Panc1 (cell line): ENCODE measurements around the gene EYA2. TPM values are rescaled to one million over a fixed set of nuclear protein-coding genes. Genes with fewer than 3 reads are reported as not detected.

Experiments
- ATAC-seq: fragments of 200-7000 bp; cut with Tn5 transposase; 2 replicates; pipeline ENCODE4 v1.9.1; 2020; ENCODE audit warnings: mild to moderate bottlenecking, moderate library complexity
- BruUV-seq: library from RNA; stranded (reverse); fragments of 400-500 nt; replicated peaks from 2 replicates; lab custom pipeline; 2021; lab: Mats Ljungman, UMichigan
- CTCF ChIA-PET: fragments of 300-600 bp; sonication (Branson Sonifier 250); formaldehyde crosslinking; loops from one replicate; lab custom pipeline; 2022; ENCODE audit warnings: antibody characterized with exemption; lab: Charles Lee
- POLR2A ChIA-PET: fragments of 300-600 bp; sonication (Branson Sonifier 250); formaldehyde crosslinking; loops from one replicate; lab custom pipeline; 2022; ENCODE audit warnings: antibody characterized with exemption; lab: Charles Lee
- DNase-seq: peaks from one replicate; pipeline ENCODE4 v3.0.0-alpha.2; 2010; ENCODE audit warnings: low read depth, low spot score
- H3K27ac ChIP-seq: 2 replicates; pipeline ENCODE4 v1.5.1; 2011; ENCODE audit warnings: mild to moderate bottlenecking, low read length, inconsistent platforms
- H3K27me3 ChIP-seq: fragments of 200-500 bp; sonication (Bioruptor generic); 2 replicates; pipeline ENCODE4 v1.6.0; 2014; ENCODE audit warnings: low read length, inconsistent platforms; ENCODE audit not compliant: control insufficient read depth, insufficient read depth
- H3K36me3 ChIP-seq: fragments of 200-500 bp; sonication (Bioruptor generic); 2 replicates; pipeline ENCODE4 v1.5.1; 2014; ENCODE audit warnings: inconsistent platforms, mild to moderate bottlenecking, low read length, moderate library complexity; ENCODE audit not compliant: control insufficient read depth, insufficient read depth
- H3K4me1 ChIP-seq: 2 replicates; pipeline ENCODE4 v1.5.1; 2011; ENCODE audit warnings: inconsistent platforms, mild to moderate bottlenecking, low read length, moderate library complexity; ENCODE audit not compliant: control insufficient read depth, insufficient read depth
- H3K4me3 ChIP-seq, 2 experiments: 2 replicates each; pipeline ENCODE4 v1.5.1; 2011 to 2012; ENCODE audit warnings: low read depth in 2 of 2, low read length in 2 of 2, mild to moderate bottlenecking in 2 of 2, inconsistent platforms in 1 of 2, moderate library complexity in 1 of 2
- H3K9me3 ChIP-seq: fragments of 200-500 bp; sonication (Bioruptor generic); 2 replicates; pipeline ENCODE4 v1.5.1; 2014; ENCODE audit warnings: low read depth, mild to moderate bottlenecking, inconsistent platforms, low read length, moderate library complexity; ENCODE audit not compliant: control insufficient read depth, insufficient read depth
- POLR2AphosphoS5 ChIP-seq: IDR thresholded peaks from 2 replicates; pipeline ENCODE4 v1.6.1; 2012; ENCODE audit warnings: mild to moderate bottlenecking, low read depth, low read length, moderate library complexity
- SIN3A ChIP-seq: IDR thresholded peaks from 2 replicates; pipeline ENCODE4 v1.6.1; 2012; ENCODE audit warnings: low read depth, mild to moderate bottlenecking, low read length, moderate library complexity, borderline replicate concordance; ENCODE audit not compliant: insufficient read depth
- TCF7L2 ChIP-seq: IDR thresholded peaks from 2 replicates; pipeline ENCODE4 v1.6.1; 2011; ENCODE audit warnings: mild to moderate bottlenecking, low read depth, low read length, inconsistent platforms
- in situ Hi-C: cut with HindIII; loops from 2 replicates; pipeline ENCODE4 v1.10.0; 2016; ENCODE audit warnings: low sequenced_read_pairs, low pct_unique_long_range_greater_than_20kb
- intact Hi-C: fragments of 100-400 bp; cut with micrococcal nuclease; formaldehyde crosslinking; loops from one replicate; pipeline ENCODE4 v1.10.0; 2022; ENCODE audit not compliant: unreplicated experiment
- total RNA-seq: library from RNA; stranded (reverse); gene quantifications from one replicate; pipeline ENCODE4 v1.2.1, GENCODE V29; 2021; ENCODE audit not compliant: unreplicated experiment
- TF ChIP-seq, protein P1 (sequence below), 2 experiments: IDR thresholded peaks; 2 replicates each; pipeline ENCODE4 v1.6.1; 2011 to 2012; ENCODE audit warnings: low read depth in 2 of 2, control low read depth in 1 of 2, low read length in 1 of 2, mild to moderate bottlenecking in 1 of 2, moderate library complexity in 1 of 2; ENCODE audit not compliant: insufficient read depth in 1 of 2
- TF ChIP-seq, protein P2 (sequence below): fragments of 450-650 bp; IDR thresholded peaks from 2 replicates; pipeline ENCODE4 v1.5.1; 2017; ENCODE audit warnings: mild to moderate bottlenecking

Gene EYA2
- total RNA-seq, 1 experiment from 2014 or later: 1.9 TPM

DNA sequence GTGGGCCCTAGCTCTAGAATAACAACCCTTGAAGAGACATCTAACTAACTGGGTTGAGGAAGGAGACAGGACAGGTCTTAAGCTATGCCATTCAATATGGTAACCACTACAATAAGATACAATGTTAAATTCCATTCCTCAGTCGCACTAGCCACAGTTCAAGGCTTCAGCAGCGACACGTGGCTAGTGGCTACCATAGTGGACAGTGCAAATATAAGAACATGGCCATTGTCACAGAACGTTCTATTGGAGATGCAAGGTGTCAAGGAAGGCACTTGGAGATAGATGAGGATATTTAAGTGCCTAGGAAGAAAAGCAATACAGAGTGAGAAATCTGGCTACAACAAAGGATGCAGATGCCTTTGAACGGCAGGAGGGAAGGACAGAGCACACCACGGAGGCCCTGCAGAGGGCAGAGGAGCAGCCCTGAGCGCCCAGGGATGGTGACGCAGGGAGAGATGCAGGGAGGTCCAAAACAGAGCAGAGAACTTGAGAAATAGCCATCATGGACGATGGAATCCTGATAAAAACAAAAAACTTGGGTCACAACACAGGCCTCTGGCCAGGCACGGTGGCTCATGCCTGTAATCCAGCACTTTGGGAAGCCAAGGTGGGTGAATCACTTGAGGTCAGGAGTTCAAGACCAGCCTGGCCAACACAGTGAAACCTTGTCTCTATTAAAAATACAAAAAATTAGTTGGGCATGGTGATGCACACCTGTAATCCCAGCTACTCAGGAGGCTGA, 321.2 kb downstream of the EYA2 start:
- Histone ChIP-seq H3K9me3 (no peaks in the 10 kb centered on the region), H3K4me1 (no peaks in the 10 kb centered on the region), H3K27me3 (no peaks in the 10 kb centered on the region), H3K27ac (no peak overlapping the region), H3K4me3 (no peak overlapping the region), H3K36me3 (peaks cover 9% of the 10 kb centered on the region)
- ChIA-PET CTCF (no interaction called here), POLR2A (no interaction called here)
- intact Hi-C loops: no loop called here
- DNase-seq (no peak), ATAC-seq (no peak)
- in situ Hi-C loops: no loop called here
- BruUV-seq: no TSS peak
- no peak for TF ChIP-seq TCF7L2
- no peak for TF ChIP-seq SIN3A
- TF ChIP-seq, protein P1, sequence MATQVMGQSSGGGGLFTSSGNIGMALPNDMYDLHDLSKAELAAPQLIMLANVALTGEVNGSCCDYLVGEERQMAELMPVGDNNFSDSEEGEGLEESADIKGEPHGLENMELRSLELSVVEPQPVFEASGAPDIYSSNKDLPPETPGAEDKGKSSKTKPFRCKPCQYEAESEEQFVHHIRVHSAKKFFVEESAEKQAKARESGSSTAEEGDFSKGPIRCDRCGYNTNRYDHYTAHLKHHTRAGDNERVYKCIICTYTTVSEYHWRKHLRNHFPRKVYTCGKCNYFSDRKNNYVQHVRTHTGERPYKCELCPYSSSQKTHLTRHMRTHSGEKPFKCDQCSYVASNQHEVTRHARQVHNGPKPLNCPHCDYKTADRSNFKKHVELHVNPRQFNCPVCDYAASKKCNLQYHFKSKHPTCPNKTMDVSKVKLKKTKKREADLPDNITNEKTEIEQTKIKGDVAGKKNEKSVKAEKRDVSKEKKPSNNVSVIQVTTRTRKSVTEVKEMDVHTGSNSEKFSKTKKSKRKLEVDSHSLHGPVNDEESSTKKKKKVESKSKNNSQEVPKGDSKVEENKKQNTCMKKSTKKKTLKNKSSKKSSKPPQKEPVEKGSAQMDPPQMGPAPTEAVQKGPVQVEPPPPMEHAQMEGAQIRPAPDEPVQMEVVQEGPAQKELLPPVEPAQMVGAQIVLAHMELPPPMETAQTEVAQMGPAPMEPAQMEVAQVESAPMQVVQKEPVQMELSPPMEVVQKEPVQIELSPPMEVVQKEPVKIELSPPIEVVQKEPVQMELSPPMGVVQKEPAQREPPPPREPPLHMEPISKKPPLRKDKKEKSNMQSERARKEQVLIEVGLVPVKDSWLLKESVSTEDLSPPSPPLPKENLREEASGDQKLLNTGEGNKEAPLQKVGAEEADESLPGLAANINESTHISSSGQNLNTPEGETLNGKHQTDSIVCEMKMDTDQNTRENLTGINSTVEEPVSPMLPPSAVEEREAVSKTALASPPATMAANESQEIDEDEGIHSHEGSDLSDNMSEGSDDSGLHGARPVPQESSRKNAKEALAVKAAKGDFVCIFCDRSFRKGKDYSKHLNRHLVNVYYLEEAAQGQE (IDR thresholded peaks at IDR 0.05; ENCODE audit: insufficient read depth in 1 of 2, low read depth in 2 of 2, low read length in 1 of 2): no peak
- TF ChIP-seq, protein P2, sequence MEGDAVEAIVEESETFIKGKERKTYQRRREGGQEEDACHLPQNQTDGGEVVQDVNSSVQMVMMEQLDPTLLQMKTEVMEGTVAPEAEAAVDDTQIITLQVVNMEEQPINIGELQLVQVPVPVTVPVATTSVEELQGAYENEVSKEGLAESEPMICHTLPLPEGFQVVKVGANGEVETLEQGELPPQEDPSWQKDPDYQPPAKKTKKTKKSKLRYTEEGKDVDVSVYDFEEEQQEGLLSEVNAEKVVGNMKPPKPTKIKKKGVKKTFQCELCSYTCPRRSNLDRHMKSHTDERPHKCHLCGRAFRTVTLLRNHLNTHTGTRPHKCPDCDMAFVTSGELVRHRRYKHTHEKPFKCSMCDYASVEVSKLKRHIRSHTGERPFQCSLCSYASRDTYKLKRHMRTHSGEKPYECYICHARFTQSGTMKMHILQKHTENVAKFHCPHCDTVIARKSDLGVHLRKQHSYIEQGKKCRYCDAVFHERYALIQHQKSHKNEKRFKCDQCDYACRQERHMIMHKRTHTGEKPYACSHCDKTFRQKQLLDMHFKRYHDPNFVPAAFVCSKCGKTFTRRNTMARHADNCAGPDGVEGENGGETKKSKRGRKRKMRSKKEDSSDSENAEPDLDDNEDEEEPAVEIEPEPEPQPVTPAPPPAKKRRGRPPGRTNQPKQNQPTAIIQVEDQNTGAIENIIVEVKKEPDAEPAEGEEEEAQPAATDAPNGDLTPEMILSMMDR: no peak
- no peak for TF ChIP-seq POLR2AphosphoS5

DNA sequence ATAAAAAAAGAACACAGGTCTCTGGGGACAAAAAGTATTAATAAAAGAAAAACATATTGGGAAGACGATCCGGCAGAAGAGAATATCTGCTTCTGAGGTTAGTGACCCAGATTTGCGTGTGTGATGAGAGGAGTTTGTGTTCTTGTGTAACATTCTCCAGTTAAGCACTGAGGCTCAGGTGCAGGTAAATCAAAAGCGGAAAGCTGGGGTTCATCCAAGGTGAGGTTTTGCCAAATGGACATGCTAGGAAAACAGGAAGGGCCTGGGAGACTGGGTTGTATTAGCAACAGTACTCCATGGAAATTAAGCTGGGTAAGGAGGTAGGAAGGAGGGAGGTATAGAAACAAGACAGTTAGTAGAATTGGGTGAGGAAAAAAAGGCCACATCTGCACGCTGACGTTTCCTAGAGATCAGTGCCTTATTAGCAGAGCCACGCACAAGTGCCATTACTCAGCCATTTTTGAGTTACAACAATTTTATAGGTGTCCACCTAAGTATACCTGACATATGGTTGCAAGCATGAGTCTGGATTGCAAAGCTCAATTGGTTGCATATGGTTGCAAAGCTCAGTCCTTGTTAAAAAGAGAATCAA, 322.3 kb downstream of the EYA2 start:
- in situ Hi-C loops: no loop called here
- POLR2A ChIA-PET: no interaction called here
- TF ChIP-seq POLR2AphosphoS5: no peak
- TF ChIP-seq, protein P1 (IDR thresholded peaks at IDR 0.05; ENCODE audit: insufficient read depth in 1 of 2, low read depth in 2 of 2, low read length in 1 of 2): no peak
- no peak for TF ChIP-seq SIN3A
- no peak for TF ChIP-seq TCF7L2
- TF ChIP-seq, protein P2: no peak

More for the DNA sequence above, 322.3 kb downstream of the EYA2 start:
- Histone ChIP-seq H3K4me3 (no peak overlapping the region), H3K36me3 (peaks cover 9% of the 10 kb centered on the region), H3K27me3 (no peaks in the 10 kb centered on the region), H3K27ac (no peak overlapping the region), H3K4me1 (no peaks in the 10 kb centered on the region), H3K9me3 (no peaks in the 10 kb centered on the region)
- CTCF ChIA-PET: interaction anchor here (0.7 kb wide), 2 partner anchors 32 to 54 kb away, joined by 3 to 10 read pairs; no protein-coding TSS in a partner anchor
- no TSS peak for BruUV-seq
- intact Hi-C loops: no loop called here
- DNase-seq (no peak), ATAC-seq (no peak)
